Loucy (cell line): Measurements from ENCODE around the gene CD6.

ENCODE experiments used
- H2AFZ ChIP-seq: fragments of 200-600 bp; sonication (generic); 2 replicates; pipeline ENCODE4 v1.6.0; 2016; ENCODE audit warnings: antibody characterized with exemption, mild to moderate bottlenecking, low read length, moderate library complexity
- H3F3A ChIP-seq: fragments of 200-600 bp; 2 replicates; pipeline ENCODE4 v1.6.0; 2016; ENCODE audit warnings: antibody characterized with exemption, low read depth, mild to moderate bottlenecking
- H3K27me3 ChIP-seq: fragments of 200-600 bp; sonication (generic); 2 replicates; pipeline ENCODE4 v1.6.1; 2014; ENCODE audit warnings: low read length, mild to moderate bottlenecking; ENCODE audit not compliant: insufficient read depth, poor library complexity, severe bottlenecking
- H3K36me3 ChIP-seq: fragments of 200-600 bp; sonication (generic); 2 replicates; pipeline ENCODE4 v1.6.1; 2016; ENCODE audit warnings: low read length; ENCODE audit not compliant: insufficient read depth
- H3K4me1 ChIP-seq: fragments of 200-600 bp; sonication (generic); 2 replicates; pipeline ENCODE4 v1.5.1; 2014; ENCODE audit warnings: low read length, mild to moderate bottlenecking; ENCODE audit not compliant: insufficient read depth, poor library complexity, severe bottlenecking
- H3K4me2 ChIP-seq: fragments of 200-600 bp; sonication (generic); 2 replicates; pipeline ENCODE4 v1.6.0; 2014; ENCODE audit warnings: antibody characterized with exemption, low read length, low read depth, mild to moderate bottlenecking; ENCODE audit not compliant: poor library complexity, severe bottlenecking
- H3K4me3 ChIP-seq: fragments of 200-600 bp; sonication (generic); 2 replicates; pipeline ENCODE4 v1.5.1; 2014; ENCODE audit warnings: low read length, mild to moderate bottlenecking, mixed read lengths; ENCODE audit not compliant: poor library complexity, severe bottlenecking
- H3K79me2 ChIP-seq: fragments of 200-600 bp; sonication (generic); 2 replicates; pipeline ENCODE4 v1.6.1; 2014; ENCODE audit warnings: low read length; ENCODE audit not compliant: insufficient read depth
- H3K9ac ChIP-seq: fragments of 200-600 bp; sonication (generic); 2 replicates; pipeline ENCODE4 v1.6.0; 2014; ENCODE audit warnings: mild to moderate bottlenecking, low read depth, low read length, moderate library complexity; ENCODE audit not compliant: poor library complexity, severe bottlenecking
- H3K9me2 ChIP-seq: fragments of 200-600 bp; sonication (generic); replicated peaks from 2 replicates; pipeline ENCODE4 v1.6.1; 2016; ENCODE audit warnings: low read depth, low read length, mixed read lengths
- H3K9me3 ChIP-seq: fragments of 200-600 bp; sonication (generic); 2 replicates; pipeline ENCODE4 v1.6.1; 2014; ENCODE audit warnings: mild to moderate bottlenecking, antibody characterized with exemption, low read length, low read depth; ENCODE audit not compliant: insufficient read depth
- H4K20me1 ChIP-seq: fragments of 200-600 bp; sonication (generic); 2 replicates; pipeline ENCODE4 v1.6.0; 2014; ENCODE audit warnings: antibody characterized with exemption, low read length, mild to moderate bottlenecking; ENCODE audit not compliant: insufficient read depth, poor library complexity, severe bottlenecking
- EZH2phosphoT487 ChIP-seq: fragments of 200-600 bp; IDR thresholded peaks from 2 replicates; pipeline ENCODE4 v1.6.1; 2018; ENCODE audit warnings: antibody characterized with exemption, mild to moderate bottlenecking, moderate library complexity, borderline replicate concordance
- TF ChIP-seq, protein P1 (sequence below): fragments of 200-600 bp; sonication (generic); conservative IDR thresholded peaks from 2 replicates; pipeline ENCODE4 v1.5.1; 2014; ENCODE audit warnings: mild to moderate bottlenecking, antibody characterized with exemption, low read length

CD6 gene

DNA sequence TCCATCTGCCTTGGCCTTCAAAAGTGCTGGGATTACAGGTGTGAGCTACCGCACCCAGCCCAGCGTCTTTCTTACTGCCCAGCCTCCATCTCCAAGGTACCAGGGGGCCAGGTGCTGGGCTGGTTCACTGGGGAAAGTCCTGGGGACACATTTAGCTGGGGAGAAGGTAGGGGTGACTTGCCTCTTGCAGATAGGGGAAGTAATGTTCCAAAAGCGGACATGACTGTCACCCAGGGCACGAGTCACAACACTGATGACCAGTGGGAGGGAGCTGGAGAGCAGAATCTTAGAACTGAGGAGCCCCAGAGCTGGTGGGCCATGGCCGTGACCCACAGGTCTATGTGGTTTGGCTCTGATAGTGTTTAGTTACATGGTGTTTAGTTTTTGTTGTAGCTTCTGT lies 17.1 kb upstream of the CD6 start:
- no peak overlapping the region for H3K9ac ChIP-seq

DNA sequence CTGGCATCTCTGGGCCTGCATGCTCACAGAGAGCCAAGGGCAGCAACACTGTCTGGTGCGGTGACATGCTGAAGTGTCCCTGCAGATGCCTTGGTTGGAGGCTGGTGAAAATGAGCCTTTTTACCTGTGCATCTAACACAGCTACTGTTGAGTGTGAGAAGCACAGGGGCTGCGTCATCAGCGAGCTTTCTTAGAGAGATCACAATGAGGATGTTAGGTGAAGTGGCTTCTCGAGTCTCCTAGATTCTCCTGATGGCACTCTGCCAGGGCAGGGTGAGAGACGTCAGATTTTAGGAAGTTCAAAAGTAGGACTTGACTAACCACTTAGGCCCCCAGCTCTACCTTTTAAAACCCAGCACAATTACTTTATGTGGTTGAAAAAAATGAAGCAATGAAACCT lies 15.9 kb upstream of the CD6 start:
- no peak overlapping the region for H2AFZ ChIP-seq
- no peaks in the 10 kb centered on the region for H3K27me3 ChIP-seq
- H3K4me1 ChIP-seq, result peaks cover 5% of the 10 kb centered on the region
- no peaks in the 10 kb centered on the region for H3K36me3 ChIP-seq
- no peak overlapping the region for H3K9ac ChIP-seq
- no peaks in the 10 kb centered on the region for H3F3A ChIP-seq
- no peaks in the 10 kb centered on the region for H3K9me2 ChIP-seq
- no peaks in the 10 kb centered on the region for H4K20me1 ChIP-seq
- H3K79me2 ChIP-seq, result no peaks in the 10 kb centered on the region
- no peak overlapping the region for H3K4me3 ChIP-seq
- H3K9me3 ChIP-seq, result no peaks in the 10 kb centered on the region
- no peak overlapping the region for H3K4me2 ChIP-seq
- TF ChIP-seq, protein P1, sequence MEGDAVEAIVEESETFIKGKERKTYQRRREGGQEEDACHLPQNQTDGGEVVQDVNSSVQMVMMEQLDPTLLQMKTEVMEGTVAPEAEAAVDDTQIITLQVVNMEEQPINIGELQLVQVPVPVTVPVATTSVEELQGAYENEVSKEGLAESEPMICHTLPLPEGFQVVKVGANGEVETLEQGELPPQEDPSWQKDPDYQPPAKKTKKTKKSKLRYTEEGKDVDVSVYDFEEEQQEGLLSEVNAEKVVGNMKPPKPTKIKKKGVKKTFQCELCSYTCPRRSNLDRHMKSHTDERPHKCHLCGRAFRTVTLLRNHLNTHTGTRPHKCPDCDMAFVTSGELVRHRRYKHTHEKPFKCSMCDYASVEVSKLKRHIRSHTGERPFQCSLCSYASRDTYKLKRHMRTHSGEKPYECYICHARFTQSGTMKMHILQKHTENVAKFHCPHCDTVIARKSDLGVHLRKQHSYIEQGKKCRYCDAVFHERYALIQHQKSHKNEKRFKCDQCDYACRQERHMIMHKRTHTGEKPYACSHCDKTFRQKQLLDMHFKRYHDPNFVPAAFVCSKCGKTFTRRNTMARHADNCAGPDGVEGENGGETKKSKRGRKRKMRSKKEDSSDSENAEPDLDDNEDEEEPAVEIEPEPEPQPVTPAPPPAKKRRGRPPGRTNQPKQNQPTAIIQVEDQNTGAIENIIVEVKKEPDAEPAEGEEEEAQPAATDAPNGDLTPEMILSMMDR, result no peak
- TF ChIP-seq EZH2phosphoT487, result no peak

More for the DNA sequence above, 17.1 kb upstream of the CD6 start:
- Histone ChIP-seq H3F3A (no peaks in the 10 kb centered on the region), H4K20me1 (no peaks in the 10 kb centered on the region), H3K9me3 (no peaks in the 10 kb centered on the region), H2AFZ (no peak overlapping the region), H3K4me2 (no peak overlapping the region), H3K79me2 (no peaks in the 10 kb centered on the region), H3K9me2 (no peaks in the 10 kb centered on the region), H3K36me3 (no peaks in the 10 kb centered on the region), H3K4me3 (no peak overlapping the region), H3K27me3 (no peaks in the 10 kb centered on the region), H3K4me1 (peaks cover 5% of the 10 kb centered on the region)
- TF ChIP-seq, protein P1, result no peak
- TF ChIP-seq EZH2phosphoT487, result no peak

DNA sequence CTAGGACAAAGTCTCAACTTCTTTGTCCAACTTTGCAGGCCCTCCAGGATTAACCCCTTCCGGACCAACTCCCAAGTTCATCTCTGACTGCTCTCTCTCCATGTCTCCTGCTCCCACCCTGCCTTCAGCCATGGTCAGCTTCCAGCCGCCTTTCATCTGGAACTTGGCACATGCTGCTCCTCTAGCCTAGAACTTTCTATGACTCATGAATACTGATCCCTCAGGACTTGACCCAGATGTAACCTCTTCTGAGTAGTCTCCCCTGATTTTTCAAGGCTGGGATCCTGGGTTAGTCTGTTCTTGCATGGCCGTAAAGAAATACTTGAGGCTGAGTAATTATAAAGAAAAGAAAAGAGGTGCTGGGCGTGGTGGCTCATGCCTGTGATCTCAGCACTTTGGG lies 14.3 kb upstream of the CD6 start:
- H4K20me1 ChIP-seq, result no peaks in the 10 kb centered on the region
- no peaks in the 10 kb centered on the region for H3K36me3 ChIP-seq
- no peak overlapping the region for H3K4me3 ChIP-seq
- no peak overlapping the region for H3K4me2 ChIP-seq
- H3F3A ChIP-seq, result no peaks in the 10 kb centered on the region
- H2AFZ ChIP-seq, result no peak overlapping the region
- no peaks in the 10 kb centered on the region for H3K9me2 ChIP-seq
- peaks cover 2% of the 10 kb centered on the region for H3K27me3 ChIP-seq
- no peak overlapping the region for H3K9ac ChIP-seq
- H3K79me2 ChIP-seq, result no peaks in the 10 kb centered on the region
- peaks cover 2% of the 10 kb centered on the region for H3K4me1 ChIP-seq
- TF ChIP-seq, protein P1, result no peak
- no peak for TF ChIP-seq EZH2phosphoT487
- no peaks in the 10 kb centered on the region for H3K9me3 ChIP-seq
